HCT116 (cell line): Measurements from ENCODE around the gene MAPK8IP3. TPM values are rescaled to one million over a fixed set of nuclear protein-coding genes. Genes with fewer than 3 reads are reported as not detected.
A peak's percentile ranks its signal among the peaks of the same experiment; 100 is the strongest.

ENCODE experiments used
- ATAC-seq: fragments of 200-7000 bp; cut with Tn5 transposase; 2 replicates; pipeline ENCODE4 v1.9.1; 2020; ENCODE audit warnings: mild to moderate bottlenecking, moderate library complexity
- BruUV-seq: library from RNA; stranded (reverse); fragments of 400-500 nt; replicated peaks from 2 replicates; lab custom pipeline; 2021; lab: Mats Ljungman, UMichigan
- CTCF ChIA-PET: fragments of 300-600 bp; sonication (Branson Sonifier 250); formaldehyde crosslinking; loops from one replicate; lab custom pipeline; 2021; ENCODE audit warnings: antibody characterized with exemption; lab: Charles Lee
- POLR2A ChIA-PET: fragments of 300-600, 350-600 bp; sonication (Branson Sonifier 250); formaldehyde crosslinking; loops from one replicate; lab custom pipeline; 2021; ENCODE audit warnings: antibody characterized with exemption; lab: Charles Lee
- RAD21 ChIA-PET, 2 experiments: fragments of 300-600 bp; sonication (Branson Sonifier 250); formaldehyde crosslinking; loops; one replicate each; lab custom pipeline; 2023; ENCODE audit warnings: low total read pairs in 2 of 2; ENCODE audit not compliant: uncharacterized antibody in 2 of 2, unreplicated experiment in 2 of 2, low non-redundant PET in 1 of 2; lab: Charles Lee
- DNase-seq: peaks from one replicate; pipeline ENCODE4 v3.0.0-alpha.2; 2010; ENCODE audit warnings: low read depth, low spot score
- H2AFZ ChIP-seq: fragments of 200-600 bp; shearing (Covaris generic), sonication (generic); 2 replicates; pipeline ENCODE4 v1.6.1; 2017; ENCODE audit warnings: low read depth, mixed run types, mixed read lengths, antibody characterized with exemption, low read length; ENCODE audit not compliant: poor library complexity, severe bottlenecking
- H3K27ac ChIP-seq: 2 replicates; pipeline ENCODE4 v1.5.1; 2012; ENCODE audit warnings: low read depth, low read length
- H3K27me3 ChIP-seq: fragments of 200-600 bp; sonication (generic); 2 replicates; pipeline ENCODE4 v1.6.1; 2016; ENCODE audit warnings: mixed run types, low read length, mixed read lengths; ENCODE audit not compliant: insufficient read depth
- H3K36me3 ChIP-seq, 2 experiments: fragments of 200-500 bp in 1 of 2; fragments of 200-600 bp in 1 of 2; sonication (Bioruptor generic) in 1 of 2; sonication (generic) in 1 of 2; 2 replicates each; pipeline versions ENCODE4 v1.5.1 to v1.6.1; 2014 to 2016; ENCODE audit warnings: low read length in 2 of 2, inconsistent platforms in 1 of 2, mixed read lengths in 1 of 2, mixed run types in 1 of 2; ENCODE audit not compliant: insufficient read depth in 2 of 2, control insufficient read depth in 1 of 2
- H3K4me1 ChIP-seq, 2 experiments: fragments of 200-600 bp in 1 of 2; sonication (generic) in 1 of 2; 2 replicates each; pipeline versions ENCODE4 v1.5.1 to v1.6.1; 2012 to 2017; ENCODE audit warnings: low read length in 2 of 2, inconsistent platforms in 1 of 2, mild to moderate bottlenecking in 1 of 2, mixed read lengths in 1 of 2, mixed run types in 1 of 2, moderate library complexity in 1 of 2; ENCODE audit not compliant: insufficient read depth in 2 of 2, control insufficient read depth in 1 of 2
- H3K4me2 ChIP-seq: fragments of 200-600 bp; sonication (generic); 2 replicates; pipeline ENCODE4 v1.6.1; 2017; ENCODE audit warnings: mixed run types, low read length, mixed read lengths
- H3K4me3 ChIP-seq, 2 experiments: fragments of 200-600 bp in 1 of 2; sonication (generic) in 1 of 2; replicated peaks in 1 of 2; 2 replicates each; pipeline ENCODE4 v1.5.1; 2011 to 2016; ENCODE audit warnings: low read length in 2 of 2, control low read depth in 1 of 2, low read depth in 1 of 2, mild to moderate bottlenecking in 1 of 2, mixed read lengths in 1 of 2, mixed run types in 1 of 2
- H3K79me2 ChIP-seq: fragments of 200-600 bp; sonication (generic); 2 replicates; pipeline ENCODE4 v1.6.1; 2017; ENCODE audit warnings: mild to moderate bottlenecking, mixed run types, low read length, moderate library complexity, mixed read lengths; ENCODE audit not compliant: insufficient read depth
- H3K9ac ChIP-seq: fragments of 200-600 bp; sonication (generic); 2 replicates; pipeline ENCODE4 v1.6.1; 2016; ENCODE audit warnings: low read length, mixed read lengths
- H3K9me2 ChIP-seq: fragments of 200-600 bp; sonication (generic), shearing (Covaris generic); 2 replicates; pipeline ENCODE4 v1.6.1; 2017; ENCODE audit warnings: mixed run types, mild to moderate bottlenecking, moderate library complexity; ENCODE audit not compliant: insufficient read depth
- H3K9me3 ChIP-seq, 2 experiments: fragments of 200-500 bp in 1 of 2; fragments of 200-600 bp in 1 of 2; sonication (Bioruptor generic) in 1 of 2; sonication (generic) in 1 of 2; 2 replicates each; pipeline ENCODE4 v1.6.1; 2014 to 2017; ENCODE audit warnings: low read length in 2 of 2, mixed read lengths in 2 of 2, inconsistent platforms in 1 of 2, low read depth in 1 of 2, mild to moderate bottlenecking in 1 of 2, mixed run types in 1 of 2, moderate library complexity in 1 of 2; ENCODE audit not compliant: control insufficient read depth in 1 of 2, insufficient read depth in 1 of 2
- H4K20me1 ChIP-seq: fragments of 200-600 bp; sonication (generic), shearing (Covaris generic); 2 replicates; pipeline ENCODE4 v1.6.1; 2017; ENCODE audit warnings: mixed run types, mild to moderate bottlenecking, moderate library complexity; ENCODE audit not compliant: insufficient read depth
- CBX3 ChIP-seq: IDR thresholded peaks from 2 replicates; pipeline ENCODE4 v1.6.1; 2012; ENCODE audit warnings: low read depth
- CEBPB ChIP-seq: IDR thresholded peaks from 2 replicates; pipeline ENCODE4 v1.6.1; 2012; ENCODE audit warnings: low read depth
- POLR2A ChIP-seq: IDR thresholded peaks from 2 replicates; pipeline ENCODE4 v1.7.0; 2011; ENCODE audit warnings: borderline replicate concordance; ENCODE audit not compliant: insufficient read depth, insufficient read length; ENCODE audit errors: extremely low read depth
- POLR2AphosphoS5 ChIP-seq: IDR thresholded peaks from 2 replicates; pipeline ENCODE4 v1.6.1; 2011; ENCODE audit warnings: mild to moderate bottlenecking, low read depth, low read length, moderate library complexity
- RAD21 ChIP-seq: IDR thresholded peaks from 2 replicates; pipeline ENCODE4 v1.6.1; 2012; ENCODE audit warnings: low read depth, mild to moderate bottlenecking
- SIN3A ChIP-seq: IDR thresholded peaks from 2 replicates; pipeline ENCODE4 v1.6.1; 2012; ENCODE audit warnings: low read depth
- SP1 ChIP-seq: IDR thresholded peaks from 2 replicates; pipeline ENCODE4 v1.6.1; 2012; ENCODE audit warnings: low read depth
- SRF ChIP-seq: IDR thresholded peaks from 2 replicates; pipeline ENCODE4 v1.6.1; 2012; ENCODE audit warnings: low read depth
- ZFX ChIP-seq: fragments of 450-650 bp; IDR thresholded peaks from 2 replicates; pipeline ENCODE4 v1.6.1; 2017
- intact Hi-C: fragments of 100-400 bp; cut with micrococcal nuclease; formaldehyde crosslinking; loops from 2 replicates; pipeline ENCODE4 v1.10.0; 2022
- total RNA-seq: library from RNA; stranded (reverse); gene quantifications from one replicate; pipeline ENCODE4 v1.2.1, GENCODE V29; 2021; ENCODE audit not compliant: unreplicated experiment
- TF ChIP-seq, protein P1 (sequence below): IDR thresholded peaks from 2 replicates; pipeline ENCODE4 v1.6.1; 2011; ENCODE audit warnings: mild to moderate bottlenecking, low read length, moderate library complexity; ENCODE audit not compliant: insufficient replicate concordance; ENCODE audit errors: extremely low read depth
- TF ChIP-seq, protein P2 (sequence below): IDR thresholded peaks from 2 replicates; pipeline ENCODE4 v1.6.1; 2012

The MAPK8IP3 gene
- total RNA-seq, 1 experiment from 2014 or later, result 75.3 TPM

DNA sequence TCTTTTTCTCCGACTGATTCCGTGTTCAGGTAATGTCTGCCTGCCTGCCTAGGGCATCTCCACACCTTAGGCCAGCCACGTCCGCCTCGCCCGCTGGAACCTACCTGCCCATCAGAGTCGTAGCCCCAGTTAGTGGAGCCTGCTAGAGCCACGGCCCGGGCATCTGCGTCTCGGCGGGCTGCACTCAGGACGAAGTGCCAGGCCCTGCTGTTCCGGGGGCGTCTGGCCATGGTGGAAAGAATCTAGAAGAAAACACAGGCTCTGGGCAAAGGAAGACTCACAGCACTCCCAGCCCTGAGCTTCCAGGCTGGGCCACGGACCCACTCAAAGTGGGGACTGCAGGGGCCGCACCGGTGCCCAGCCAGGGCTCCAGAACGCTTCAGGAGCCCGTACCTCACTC is 75.3 kb downstream of the MAPK8IP3 start (continued):
- TF ChIP-seq, protein P1, sequence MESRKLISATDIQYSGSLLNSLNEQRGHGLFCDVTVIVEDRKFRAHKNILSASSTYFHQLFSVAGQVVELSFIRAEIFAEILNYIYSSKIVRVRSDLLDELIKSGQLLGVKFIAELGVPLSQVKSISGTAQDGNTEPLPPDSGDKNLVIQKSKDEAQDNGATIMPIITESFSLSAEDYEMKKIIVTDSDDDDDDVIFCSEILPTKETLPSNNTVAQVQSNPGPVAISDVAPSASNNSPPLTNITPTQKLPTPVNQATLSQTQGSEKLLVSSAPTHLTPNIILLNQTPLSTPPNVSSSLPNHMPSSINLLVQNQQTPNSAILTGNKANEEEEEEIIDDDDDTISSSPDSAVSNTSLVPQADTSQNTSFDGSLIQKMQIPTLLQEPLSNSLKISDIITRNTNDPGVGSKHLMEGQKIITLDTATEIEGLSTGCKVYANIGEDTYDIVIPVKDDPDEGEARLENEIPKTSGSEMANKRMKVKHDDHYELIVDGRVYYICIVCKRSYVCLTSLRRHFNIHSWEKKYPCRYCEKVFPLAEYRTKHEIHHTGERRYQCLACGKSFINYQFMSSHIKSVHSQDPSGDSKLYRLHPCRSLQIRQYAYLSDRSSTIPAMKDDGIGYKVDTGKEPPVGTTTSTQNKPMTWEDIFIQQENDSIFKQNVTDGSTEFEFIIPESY, result no peak
- no peak for TF ChIP-seq SRF
- TF ChIP-seq, protein P2, sequence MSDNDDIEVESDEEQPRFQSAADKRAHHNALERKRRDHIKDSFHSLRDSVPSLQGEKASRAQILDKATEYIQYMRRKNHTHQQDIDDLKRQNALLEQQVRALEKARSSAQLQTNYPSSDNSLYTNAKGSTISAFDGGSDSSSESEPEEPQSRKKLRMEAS, result no peak
- TF ChIP-seq RAD21, result no peak
- no peak for TF ChIP-seq SIN3A
- TF ChIP-seq CBX3, result no peak
- no peak for TF ChIP-seq CEBPB
- no peak for TF ChIP-seq ZFX

DNA sequence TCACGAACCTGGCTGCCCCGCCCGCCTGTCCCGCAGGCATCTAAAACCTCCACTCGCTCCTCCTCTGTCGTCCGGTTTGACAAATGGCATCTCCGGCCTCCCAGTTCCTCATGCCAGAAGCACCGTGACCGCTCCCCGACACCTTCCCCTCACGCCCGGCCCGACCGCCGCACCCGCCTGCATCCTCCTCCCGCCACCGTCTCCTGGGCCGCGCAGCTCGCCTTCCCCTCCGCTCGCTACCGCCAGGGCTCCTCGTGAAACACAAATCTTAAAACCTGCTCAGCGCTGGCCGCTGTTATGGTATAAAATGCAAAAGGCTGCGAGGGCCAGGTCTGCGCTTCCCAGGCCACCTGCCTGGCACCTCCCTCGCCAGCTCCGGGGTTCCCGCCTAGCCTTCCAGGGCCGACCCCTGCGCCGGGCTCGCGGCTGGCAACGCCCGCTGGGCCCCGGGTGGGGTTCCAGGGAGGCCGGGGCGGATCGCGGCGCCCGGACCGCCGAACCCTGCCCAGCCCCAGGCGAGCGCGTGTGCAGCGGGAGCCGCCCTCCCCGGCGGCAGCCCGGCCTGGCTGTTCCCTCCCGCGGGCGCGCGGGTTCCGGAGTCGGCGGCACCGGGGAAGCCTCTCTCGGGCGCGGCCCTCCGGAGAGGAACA is 75.9 kb downstream of the MAPK8IP3 start:
- BruUV-seq, result no TSS peak
- Histone ChIP-seq H3K9me3 (no peaks in the 10 kb centered on the region), H3K27me3 (no peaks in the 10 kb centered on the region), H3K4me1 (peaks cover 0 to 22% of the 10 kb centered on the region in 2 experiments; a peak in 3 of 4 replicates), H2AFZ (no peak overlapping the region), H3K27ac (peak overlapping the region; percentile 78), H3K4me2 (peak overlapping the region; percentile 97), H4K20me1 (no peaks in the 10 kb centered on the region), H3K9me2 (no peaks in the 10 kb centered on the region), H3K79me2 (peaks cover 45% of the 10 kb centered on the region), H3K9ac (peak overlapping the region; percentile 88), H3K4me3 (peak overlapping the region; percentile 79 to 88), H3K36me3 (peaks cover 0 to 5% of the 10 kb centered on the region in 2 experiments; a peak in 2 of 4 replicates)
- ChIA-PET CTCF (interaction anchor here (1.0 to 1.2 kb wide), 5 partner anchors 8 to 150 kb away, joined by 3 to 13 read pairs (median 5); partner anchors contain the start of genes EME2, MAPK8IP3 and MRPS34), POLR2A (interaction anchor here (1.1 to 1.4 kb wide), 5 partner anchors 10 to 374 kb away, joined by 4 to 23 read pairs (median 6); partner anchors contain the start of genes EME2, FAHD1, HAGH and MRPS34), RAD21 (no interaction called here)
- ATAC-seq, result peak; percentile 11
- no peak for DNase-seq
- intact Hi-C loops, result loop anchor here (1.0 to 2.0 kb wide), 2 partner anchors 9 to 45 kb away; partner anchors contain the start of genes FAHD1, HAGH and MRPS34
- TF ChIP-seq SP1 (no peak), POLR2A (no peak), POLR2AphosphoS5 (peak; percentile 28; the same call in 1 of the 2 replicates), ZFX (peak; percentile 51; the same call in 1 of the 2 replicates), SIN3A (no peak; the same call in 1 of the 2 replicates)
